Heart left ventricle (tissue), 13 donors: ENCODE data around the gene DYNC2H1.

Experiments used
- POLR2A ChIP-seq, 2 donors: fragments of 450-650 bp; IDR thresholded peaks; one replicate each; pipeline ENCODE4 v1.6.1; 2017; ENCODE audit warnings: antibody characterized with exemption in 2 of 2, mild to moderate bottlenecking in 2 of 2, moderate library complexity in 2 of 2
- TF ChIP-seq, protein P1 (sequence below), 12 donors: fragments of 200-600 bp; sonication (generic) in 4 of 12; IDR thresholded peaks; one replicate each; pipeline versions ENCODE4 v1.5.0 to v1.8.0; 2018 to 2022; ENCODE audit warnings: antibody characterized with exemption in 12 of 12, mild to moderate bottlenecking in 5 of 12
- donor health status: ischemic (EF 13 %, LVEDD 7.1; RV severe dilation, severe dysfunction).
- donor health status: DM: no; HTN: yes; CAD: no.
- donor health status: DM: no; HTN: no; CAD: no.
- donor health status: ischemic (EF 25% LVEDD 6.9; RV normal size, moderate dysfunction).
- donor health status: ischemic (EF 25% LVEDD 5.7; RV mildly dilated, moderate dysfunction).
- donor health status: ischemic (EF 35%, LVEDD 5.7; RV mildly dilated, moderate dysfunction).
- donor health status: nonischemic (EF 11% LVEDD 7.7; RV severe dilation, severe dysfunction).
- donor health status: DM: yes; HTN: yes; CAD: no.
- donor health status: PGD.
- donor health status: ischemic (EF 29% LVEDD 5.4; RV normal size, mild dysfunction).
- donor health status: nonischemic (EF 23%, LVEDD 6.1; RV moderate dilation, normal function).

DNA sequence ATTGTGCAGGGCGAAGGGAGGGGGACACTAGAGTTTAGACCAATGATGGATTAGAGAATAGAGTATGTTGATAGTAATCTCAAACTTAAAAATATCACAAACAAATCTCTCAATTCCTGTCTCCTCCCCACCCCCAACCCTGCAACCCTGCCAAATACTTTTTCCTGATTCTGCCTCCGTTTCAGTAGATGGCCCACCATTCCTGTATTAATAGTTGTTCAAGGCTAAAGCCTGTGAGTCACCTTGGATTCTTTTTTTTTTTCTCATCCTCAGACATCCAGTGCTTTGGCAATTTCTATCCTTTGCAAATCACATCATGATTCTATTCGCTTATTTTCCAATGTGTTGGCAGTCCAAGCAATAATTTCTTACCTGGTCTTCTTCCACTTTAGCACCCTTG is 207.9 kb downstream of the DYNC2H1 start:
- TF ChIP-seq POLR2A (IDR thresholded peaks at IDR 0.05): no peak
- TF ChIP-seq, protein P1, sequence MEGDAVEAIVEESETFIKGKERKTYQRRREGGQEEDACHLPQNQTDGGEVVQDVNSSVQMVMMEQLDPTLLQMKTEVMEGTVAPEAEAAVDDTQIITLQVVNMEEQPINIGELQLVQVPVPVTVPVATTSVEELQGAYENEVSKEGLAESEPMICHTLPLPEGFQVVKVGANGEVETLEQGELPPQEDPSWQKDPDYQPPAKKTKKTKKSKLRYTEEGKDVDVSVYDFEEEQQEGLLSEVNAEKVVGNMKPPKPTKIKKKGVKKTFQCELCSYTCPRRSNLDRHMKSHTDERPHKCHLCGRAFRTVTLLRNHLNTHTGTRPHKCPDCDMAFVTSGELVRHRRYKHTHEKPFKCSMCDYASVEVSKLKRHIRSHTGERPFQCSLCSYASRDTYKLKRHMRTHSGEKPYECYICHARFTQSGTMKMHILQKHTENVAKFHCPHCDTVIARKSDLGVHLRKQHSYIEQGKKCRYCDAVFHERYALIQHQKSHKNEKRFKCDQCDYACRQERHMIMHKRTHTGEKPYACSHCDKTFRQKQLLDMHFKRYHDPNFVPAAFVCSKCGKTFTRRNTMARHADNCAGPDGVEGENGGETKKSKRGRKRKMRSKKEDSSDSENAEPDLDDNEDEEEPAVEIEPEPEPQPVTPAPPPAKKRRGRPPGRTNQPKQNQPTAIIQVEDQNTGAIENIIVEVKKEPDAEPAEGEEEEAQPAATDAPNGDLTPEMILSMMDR (IDR thresholded peaks at IDR 0.05): no peak
